GM18861 (cell line): ENCODE data around the gene COL5A1.
"Not testable (repeated sequence)": the region's sequence is repeated elsewhere in the genome, so short reads cannot be mapped to it uniquely, and the experiment has no call there.

Experiments used
- ATAC-seq: cut with Tn5 transposase; IDR thresholded peaks from one replicate; pipeline ENCODE4 v1.9.1; 2021; ENCODE audit not compliant: unreplicated experiment

COL5A1 gene

DNA sequence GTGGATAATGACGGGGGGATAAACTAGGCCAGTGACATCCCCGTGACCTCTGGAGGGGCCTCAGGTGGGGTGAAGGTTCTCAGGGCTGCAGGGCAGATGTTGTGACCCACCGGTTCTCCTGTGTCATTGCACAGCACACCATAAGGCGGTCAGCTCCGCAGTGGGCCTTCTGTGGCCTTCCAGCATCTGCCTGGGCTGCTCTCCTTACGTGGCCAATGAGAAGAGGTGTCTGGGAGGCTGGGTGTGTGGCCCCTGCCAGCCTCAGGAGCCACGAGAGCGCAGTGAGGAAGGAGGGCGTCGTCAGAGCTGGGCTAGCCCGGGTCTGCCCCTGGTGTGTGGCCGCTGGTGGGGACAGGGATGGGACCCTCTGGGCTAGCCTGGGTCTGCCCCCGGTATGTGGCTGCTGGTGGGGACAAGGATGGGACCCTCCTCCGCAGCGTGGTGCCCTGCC, 48.7 kb downstream of the COL5A1 start:
- ATAC-seq: no peak

DNA sequence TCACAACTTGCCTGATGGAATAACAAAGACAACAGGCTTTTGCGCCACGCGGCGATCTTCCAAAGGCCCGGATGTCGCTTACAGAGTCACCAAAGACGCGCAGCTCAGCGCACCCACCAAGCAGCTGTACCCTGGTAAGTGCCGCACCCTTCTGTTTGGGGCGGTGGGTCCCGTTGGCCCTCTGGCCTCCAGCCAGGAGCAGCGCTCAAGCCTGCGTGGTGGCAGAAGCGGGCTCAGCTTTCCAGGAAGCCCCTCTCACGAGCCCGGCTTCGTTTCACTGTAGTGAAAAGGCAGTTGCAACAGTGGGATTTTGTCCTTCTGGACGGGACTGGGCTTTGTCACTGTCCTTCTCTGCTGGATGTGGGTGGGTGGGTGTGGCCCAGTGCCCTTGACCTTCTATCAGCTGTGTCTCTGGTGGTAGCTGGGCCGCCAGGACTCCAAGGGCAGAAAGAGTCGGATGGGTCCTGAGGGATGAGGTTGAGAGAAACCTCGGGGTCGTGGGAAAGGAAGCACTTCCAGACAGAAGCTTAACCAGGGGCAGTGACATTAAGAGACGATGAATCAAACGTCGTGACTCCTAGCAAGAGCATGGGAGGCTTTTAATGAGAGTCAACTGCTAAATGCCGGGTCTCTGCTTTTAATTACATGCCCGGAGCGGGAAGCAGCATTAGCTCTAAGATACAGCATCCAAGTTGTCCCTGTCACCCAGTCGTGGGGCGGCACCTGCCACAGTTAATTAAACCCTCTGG, 49.5 kb downstream of the COL5A1 start:
- ATAC-seq: no peak

DNA sequence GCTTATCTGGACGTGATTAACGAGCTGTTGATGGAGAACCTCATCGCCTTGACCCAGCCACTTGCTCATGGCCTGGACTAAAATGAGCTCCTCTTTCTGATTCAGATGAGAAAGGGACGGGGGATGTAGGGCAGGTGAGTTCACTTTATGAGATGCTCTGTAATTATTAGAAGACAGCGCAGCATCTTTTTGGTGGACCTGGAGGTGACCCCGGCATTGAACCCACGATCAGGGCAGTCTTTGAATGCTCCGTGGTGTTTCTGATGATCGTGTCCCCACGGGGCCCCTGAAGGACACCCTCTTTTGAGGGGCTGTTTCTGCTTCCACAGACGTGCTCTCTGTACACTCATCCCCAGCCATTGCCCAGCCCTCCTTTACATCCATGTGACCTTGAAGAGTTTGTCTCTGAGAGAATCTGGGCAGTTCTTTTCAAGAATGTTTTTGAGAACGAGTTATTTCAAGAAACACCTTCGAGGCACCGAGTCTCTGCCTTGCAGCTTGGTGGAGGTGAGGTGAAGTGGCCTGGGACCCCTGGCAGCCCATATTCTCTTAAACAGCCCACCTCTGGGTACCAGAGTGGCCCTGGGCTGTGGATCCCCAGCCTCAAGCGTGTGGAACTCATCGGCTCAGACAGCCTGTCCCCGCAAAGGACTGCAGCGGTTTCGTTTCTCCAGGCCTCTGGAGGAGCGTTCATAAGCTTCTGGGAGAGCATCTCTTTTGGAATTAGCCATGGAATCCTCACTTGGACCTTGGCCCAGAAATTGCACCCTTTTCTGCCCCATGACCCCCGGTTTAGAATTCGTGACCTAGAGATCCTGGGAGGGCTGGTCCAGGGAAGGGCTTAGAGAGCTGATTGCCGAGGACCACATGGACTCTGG, 50.3 kb downstream of the COL5A1 start:
- ATAC-seq: no peak

DNA sequence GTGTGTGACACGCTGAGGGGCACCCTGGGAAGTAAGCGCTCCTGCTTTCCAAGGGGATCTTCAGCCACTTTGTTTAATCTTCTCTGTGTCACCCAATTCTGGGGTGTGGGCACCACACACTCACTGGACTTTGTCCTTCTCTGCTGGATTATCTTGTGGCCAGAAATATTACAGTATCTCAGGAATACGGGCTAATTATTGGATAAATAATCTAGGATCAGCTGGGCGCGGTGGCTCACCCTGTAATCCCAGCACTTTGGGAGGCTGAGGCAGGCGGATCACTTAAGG, 50.9 kb downstream of the COL5A1 start:
- ATAC-seq: no peak

DNA sequence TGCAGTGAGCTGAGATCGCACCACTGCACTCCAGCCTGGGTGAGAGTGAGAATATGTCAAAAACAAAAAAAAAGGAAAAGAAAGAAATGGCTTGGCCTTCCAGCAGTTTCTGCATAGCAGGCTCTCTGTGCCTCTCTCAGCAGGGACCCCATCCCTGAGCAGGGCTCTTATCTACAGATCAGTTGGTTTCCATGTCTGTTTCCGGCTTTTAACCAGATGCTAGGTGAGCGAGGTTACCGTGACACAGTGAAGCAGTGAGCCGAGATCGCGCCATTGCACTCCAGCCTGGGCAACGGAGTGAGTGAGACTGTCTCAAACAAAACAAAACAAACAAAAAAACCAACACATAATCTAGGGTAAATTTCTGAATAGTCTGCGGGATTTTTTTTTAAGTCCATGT, 51.4 kb downstream of the COL5A1 start:
- ATAC-seq: no peak

DNA sequence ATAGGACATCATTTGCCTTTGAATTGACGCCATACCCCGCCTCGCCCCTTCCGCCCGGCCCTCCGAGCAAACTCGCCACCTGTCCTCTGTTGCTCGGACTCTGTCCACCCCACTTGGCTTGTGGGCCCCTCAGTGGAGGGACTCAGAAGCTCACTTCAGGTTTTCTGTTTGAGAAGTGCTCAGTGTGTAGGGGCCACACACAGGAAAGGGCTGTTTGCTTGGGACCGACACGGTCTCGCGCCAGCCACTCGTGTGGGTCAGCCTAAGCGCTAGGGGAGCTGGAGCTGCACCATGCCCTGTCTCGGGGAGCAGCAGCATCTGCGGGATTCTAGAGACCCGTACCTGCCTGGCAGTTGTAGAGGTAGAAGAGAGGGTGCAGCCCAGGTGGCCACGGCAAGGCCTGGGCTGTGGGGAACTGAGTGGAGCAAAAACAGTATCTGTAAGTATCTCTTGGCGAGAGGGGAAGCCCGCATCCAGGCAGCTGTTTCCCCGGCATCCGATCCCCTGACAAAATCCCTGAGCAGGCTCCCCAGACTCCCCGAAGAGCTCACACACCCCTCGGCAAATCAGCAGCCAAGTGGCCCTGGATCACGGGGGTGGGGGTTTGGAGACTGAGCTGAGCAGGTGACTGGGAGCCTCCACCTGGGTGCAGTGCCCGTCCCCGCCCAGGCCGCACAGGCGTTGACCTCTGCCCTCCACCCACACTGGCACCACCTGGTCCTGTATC, 52.2 kb downstream of the COL5A1 start:
- ATAC-seq: no peak

DNA sequence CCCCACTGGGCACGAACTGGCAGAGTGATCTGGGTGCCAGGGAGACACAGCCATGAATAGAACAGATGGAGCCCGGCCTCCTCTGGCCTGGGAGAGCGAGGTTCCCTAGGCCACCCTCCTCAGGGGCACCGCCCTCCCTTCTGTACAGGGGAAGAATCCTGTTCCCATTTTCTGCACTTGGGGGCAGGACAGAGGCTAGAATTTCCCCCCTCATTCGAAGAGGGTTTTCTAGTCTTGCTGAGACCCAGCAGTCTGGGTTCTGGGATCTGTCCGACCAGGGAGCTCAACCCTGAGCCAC, 52.7 kb downstream of the COL5A1 start:
- ATAC-seq: no peak

DNA sequence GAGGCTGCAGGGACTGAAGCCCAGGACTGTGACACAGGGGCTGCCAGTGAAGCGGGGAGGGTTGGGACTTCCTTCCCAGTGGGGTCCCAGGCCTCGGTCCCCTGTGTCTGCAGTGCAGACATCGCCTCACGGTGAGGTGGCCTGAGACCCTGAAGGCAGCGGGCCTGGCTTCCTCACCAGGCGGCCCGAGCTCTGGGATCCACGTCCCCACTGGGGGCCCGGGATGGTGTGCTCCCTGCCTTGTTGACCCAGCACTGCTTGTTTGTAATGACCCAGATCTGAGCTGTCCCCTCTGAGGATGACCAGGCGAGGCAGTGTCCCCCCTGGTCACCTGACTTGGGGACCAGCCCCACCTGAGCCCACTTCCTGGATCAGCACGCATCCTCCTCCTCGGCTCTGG, 53.1 kb downstream of the COL5A1 start:
- no peak for ATAC-seq

DNA sequence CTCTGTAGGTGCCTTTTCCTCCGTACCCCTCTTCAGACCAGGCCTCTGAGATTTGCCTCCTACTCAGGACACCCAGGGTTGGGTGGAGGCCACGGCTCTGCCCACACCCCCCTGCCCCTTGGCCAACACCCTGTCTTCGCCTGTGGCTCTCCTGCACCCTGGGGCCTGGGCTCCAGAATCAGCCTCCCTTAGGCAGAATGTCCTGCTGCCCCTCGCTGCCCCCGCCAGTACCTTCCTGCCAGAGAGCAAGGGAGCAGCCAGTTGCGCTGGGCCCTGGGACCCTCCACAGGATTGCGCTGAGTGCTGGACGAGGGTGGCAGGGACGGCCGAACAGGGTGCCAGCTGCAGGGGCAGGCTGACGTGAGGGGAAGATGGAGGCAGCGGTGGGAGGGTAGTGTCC, 53.5 kb downstream of the COL5A1 start:
- ATAC-seq: no peak

DNA sequence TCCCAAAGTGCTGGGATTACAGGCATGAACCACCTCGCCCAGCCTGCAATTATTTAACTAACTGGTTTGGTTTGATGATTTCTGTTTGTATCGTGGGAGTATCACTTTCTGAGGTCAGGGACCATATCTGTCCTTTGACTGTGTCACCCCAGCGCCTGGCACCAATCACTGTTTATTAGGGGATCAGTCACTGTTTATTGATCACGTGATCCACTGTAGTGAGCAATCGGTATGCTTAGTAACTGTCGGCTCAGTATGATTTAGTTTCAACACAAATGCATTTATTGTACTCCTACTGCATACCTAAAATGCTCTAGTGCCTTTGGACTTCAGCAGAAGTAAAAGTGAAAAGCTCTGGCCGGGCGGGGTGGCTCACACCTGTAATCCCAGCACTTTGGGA, 54.8 kb downstream of the COL5A1 start:
- no peak for ATAC-seq

DNA sequence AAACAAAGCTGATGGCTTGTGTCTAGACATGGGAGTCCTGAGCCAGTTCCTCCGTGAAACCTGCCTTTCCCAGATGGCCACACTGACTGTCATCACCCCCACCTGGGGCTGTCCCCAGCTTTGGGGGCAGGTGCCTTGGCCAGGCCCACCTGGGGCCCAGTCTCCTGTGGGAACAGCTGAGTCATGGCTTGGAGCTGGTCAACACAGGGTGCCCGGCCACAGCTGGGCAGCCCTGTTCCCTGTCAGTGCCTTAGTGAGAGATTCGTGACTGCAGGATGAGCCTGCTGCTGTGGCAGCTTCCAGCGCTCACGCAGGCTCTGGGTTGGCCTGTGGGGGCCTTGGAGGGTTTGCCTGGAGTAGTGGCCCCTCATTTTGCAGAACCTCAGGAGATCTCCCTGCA, 56.5 kb downstream of the COL5A1 start:
- no peak for ATAC-seq

DNA sequence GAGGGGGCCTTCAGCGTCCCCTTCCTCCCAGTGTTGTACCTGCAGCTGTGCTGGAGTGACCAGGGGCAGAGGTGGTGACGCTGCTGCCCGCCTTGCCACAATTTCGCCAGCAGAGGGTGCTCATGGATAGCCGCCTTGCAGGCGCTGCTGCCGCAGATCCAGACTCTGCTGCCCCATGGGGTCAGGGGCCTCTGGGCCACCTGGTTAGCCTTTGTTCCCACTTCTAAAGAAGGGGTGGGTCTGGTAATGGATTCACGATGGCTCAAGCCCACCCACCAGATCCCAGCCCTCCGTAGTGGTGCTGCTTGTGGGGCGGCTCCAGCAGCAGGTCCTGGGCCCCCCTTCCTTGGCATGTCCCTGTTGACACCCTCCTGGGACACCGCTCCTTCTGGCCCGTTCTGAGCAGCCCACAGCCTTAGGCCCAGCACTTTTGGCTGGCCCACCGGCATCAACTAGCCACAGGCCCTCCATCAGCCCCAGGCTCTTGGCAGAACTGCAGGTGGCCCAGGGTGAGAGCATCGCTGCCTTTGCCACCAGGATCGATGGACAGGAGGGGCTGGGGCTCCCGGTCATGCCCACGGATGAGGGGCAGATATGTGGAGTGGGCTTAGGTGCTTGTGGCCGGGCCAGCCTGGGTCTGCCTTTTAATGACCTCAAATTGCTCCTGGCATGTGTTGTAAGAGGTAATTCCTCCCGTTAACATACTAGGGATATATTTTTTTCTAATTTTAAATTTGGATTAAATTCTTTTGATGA, 57.2 kb downstream of the COL5A1 start:
- ATAC-seq: no peak

DNA sequence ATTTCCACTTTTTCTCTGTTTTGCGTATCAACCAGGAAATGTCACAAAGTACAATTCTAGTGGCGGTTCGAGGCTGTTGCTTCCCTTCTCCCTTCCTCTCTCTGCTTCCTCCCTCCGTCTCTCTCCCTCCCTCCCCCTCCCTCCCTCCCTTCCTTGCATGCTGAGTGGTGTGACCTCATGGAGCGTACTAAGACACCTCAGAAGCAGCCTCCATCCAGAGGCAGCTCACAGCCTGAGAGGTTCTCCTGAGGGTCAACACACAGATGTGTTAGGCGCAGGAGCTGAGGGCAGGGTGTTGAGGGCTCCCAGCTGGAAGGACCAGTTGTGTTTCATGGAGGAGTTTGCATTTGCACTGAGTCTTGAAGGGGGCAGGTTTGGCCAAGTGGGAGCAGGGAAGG, 57.7 kb downstream of the COL5A1 start:
- no peak for ATAC-seq

DNA sequence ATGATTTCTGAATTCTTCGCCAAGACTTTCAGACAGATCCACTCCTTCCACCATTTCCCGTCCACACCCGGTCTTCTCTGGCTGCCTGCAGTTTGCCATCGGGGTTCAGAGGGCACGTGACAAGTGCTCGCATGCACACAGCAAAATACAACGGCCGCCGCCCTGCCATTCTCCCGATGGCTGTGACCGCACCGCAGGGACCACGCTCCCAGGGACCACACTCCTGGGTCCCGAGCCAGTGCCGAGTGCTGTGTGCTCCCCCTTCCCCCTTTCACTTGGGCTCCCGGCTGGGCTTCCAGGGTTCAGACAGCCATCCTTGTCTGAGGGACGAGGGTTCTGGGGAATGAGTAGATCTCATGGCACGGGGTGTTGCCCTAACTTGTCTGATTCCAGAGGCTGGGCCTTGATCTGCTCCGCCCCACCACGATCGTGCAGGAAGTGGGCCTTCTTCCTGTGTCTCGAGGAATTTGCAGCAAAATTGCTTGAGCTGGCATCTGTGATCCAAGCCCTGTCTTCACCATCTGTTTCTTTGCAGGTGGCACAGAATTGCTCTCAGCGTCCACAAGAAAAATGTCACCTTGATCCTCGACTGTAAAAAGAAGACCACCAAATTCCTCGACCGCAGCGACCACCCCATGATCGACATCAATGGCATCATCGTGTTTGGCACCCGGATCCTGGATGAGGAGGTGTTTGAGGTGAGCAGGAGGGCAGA, 59.2 kb downstream of the COL5A1 start:
- no peak for ATAC-seq

DNA sequence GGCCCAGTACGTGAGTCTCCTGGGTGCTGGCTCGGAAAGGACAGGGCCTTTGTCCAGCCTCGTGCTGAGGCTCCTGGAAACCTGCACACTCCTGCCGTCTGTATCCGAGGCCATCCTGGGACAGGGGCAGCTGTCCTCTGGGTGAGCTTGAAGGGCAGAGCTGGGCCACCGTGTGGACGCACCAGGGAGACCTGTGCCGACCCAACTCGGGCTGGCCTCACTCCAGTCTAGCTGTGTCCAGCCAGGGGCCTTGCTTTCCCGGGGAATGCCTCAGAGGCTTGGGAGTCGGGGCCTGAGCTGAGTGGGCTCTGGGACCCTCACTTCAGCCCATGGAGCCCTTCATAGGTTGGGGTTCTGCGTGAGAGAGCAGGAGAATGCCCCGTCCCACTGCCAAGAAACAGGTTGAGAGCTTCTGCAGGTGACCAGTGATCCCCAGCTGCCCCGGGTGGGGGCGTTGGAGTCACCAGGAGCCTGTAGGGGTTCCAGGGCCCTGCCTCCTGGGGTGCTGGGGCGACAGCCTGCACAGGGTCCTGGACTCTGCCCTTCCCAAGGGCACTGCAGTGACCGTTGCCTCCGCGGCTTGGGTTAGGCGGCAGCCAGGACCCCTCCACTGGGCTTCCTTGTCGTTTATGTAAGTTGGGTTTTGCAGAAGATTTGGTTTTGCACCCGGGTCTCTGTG, 60.1 kb downstream of the COL5A1 start:
- no peak for ATAC-seq

DNA sequence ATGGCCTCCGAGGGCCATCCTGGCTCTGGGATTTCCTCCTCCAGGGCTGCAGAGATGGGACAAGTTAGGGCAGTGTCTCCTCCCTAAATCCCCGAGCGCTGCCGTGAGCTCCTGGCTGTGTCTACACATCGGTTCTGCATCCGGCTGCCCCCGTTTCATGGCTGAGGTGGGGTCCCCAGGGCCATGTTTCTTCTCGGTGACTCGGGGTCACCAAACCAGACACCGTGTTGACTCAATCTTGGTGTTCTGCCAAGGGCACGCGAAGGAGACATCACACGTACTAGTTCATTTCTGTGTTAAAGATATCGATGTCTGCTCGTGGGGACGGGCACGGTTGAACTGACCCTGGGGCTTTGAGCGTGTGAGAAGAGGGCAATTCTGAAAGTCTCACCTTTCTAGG, 60.7 kb downstream of the COL5A1 start:
- no peak for ATAC-seq

DNA sequence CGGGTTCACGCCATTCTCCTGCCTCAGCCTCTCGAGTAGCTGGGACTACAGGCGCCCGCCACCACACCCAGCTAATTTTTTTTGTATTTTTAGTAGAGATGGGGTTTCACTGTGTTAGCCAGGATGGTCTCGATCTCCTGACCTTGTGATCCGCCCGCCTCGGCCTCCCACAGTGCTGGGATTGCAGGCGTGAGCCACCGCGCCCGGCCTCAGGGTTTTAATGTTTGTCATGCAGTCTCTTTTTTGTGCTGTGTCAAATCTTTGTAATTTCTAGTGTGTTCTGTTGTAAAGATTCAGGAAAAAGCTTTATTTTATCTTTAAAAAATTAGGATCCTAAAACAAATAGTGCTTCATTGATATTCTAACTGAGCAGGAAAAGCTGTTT, 62.1 kb downstream of the COL5A1 start:
- not testable (repeated sequence) for ATAC-seq

DNA sequence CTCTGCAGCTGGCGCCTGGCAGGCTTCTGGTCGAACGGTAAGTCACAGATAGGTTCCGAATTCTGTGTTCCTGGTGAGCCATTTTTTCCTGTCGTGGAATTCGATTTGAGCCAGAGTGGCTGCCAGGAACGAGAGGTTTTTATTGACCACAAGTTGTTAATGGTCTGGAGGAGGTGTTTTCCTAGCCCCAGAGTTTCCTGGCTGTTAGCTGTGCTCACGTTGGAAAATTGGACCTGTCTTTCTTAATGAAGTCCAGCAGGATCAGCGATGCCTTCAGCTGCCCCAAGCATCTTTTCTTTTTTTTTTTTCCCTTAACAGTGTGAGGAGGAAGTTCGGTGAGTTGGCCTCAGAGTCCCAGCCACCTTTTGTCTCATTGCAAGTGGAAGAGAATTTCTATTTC, 62.9 kb downstream of the COL5A1 start:
- no peak for ATAC-seq

DNA sequence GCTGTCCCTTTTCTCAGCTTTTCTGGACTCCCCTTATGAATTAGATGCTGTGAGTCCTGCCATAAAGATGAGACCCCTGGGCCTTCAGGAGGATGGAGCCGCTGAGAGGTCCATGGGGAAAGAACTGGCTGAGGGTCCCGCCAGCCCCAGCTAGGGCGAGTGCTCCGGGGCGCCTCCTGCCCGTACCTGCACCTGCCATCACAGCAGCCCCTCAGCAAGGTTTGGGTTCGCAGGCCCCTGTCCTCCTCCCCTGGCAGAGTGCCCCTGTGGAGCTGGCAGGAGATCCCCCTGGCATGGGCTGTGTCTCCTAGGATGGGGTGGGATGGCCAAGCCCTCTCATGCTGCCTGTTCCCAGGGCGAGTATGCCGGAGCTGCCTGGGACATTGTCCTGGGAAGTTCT, 64.2 kb downstream of the COL5A1 start:
- ATAC-seq: no peak

DNA sequence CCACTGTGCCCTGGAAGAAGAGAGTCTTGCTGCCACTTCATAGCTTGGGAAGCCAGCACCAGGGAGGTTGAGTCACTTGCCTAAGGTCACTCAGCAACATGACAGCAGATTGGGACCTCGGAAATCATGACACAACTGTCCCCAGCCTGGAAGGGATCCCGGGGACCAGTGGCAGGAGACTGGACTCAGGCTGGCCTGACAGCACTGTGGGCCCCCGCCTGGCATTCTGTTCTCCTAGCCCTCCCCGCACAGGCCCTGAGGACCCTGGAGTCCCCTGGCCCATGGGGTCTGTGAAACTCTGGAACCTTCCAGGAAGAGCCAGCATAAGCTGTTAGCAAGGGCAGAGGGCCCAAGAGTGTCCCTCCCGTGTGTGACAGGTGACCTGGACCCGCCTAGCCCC, 64.9 kb downstream of the COL5A1 start:
- no peak for ATAC-seq
